ENCODE measurements around the gene DLD. TPM values are rescaled to one million over a fixed set of nuclear protein-coding genes. Genes with fewer than 3 reads are reported as not detected.
A peak's percentile ranks its signal among the peaks of the same experiment; 100 is the strongest.

DLD gene
- total and polyA plus RNA-seq, 2 of the 13 experiments (the other 11 are each of a cell fraction or from before 2014, with no cell fraction given): 56.8 to 95.2 TPM

GRCh38 chr7:107890493-107890961 is 456 bp upstream of the DLD start:
- 3% methylated on average over 7 of the region's 7 CpGs for WGBS (ENCODE audit: low lambda C conversion rate)
- BruUV-seq (replicated peaks): no TSS peak
- Histone ChIP-seq H3K79me2 (ENCODE audit: insufficient read depth, low read length) (peaks cover 21% of the 10 kb centered on the region), H3K4me1 (ENCODE audit: insufficient read depth, low read length) (peaks cover 33% of the 10 kb centered on the region), H3K36me3 (replicated peaks in 1 of 2; ENCODE audit: control insufficient read depth in 1 of 2, insufficient read depth in 2 of 2, low read length in 2 of 2) (peaks cover 0 to 12% of the 10 kb centered on the region in 2 experiments; a peak in 3 of 5 replicates), H3K9me3 (ENCODE audit: low read length) (no peaks in the 10 kb centered on the region), H2AFZ (ENCODE audit: low read length) (peak overlapping the region; percentile 94), H3K4me3 (replicated peaks in 1 of 3; ENCODE audit: insufficient read depth in 1 of 3, low read depth in 2 of 3, low read length in 3 of 3) (peak overlapping the region; percentile 73 to 86 (median 79)), H4K20me1 (ENCODE audit: insufficient read depth, low read length) (peaks cover 9% of the 10 kb centered on the region; the same call in 1 of the 2 replicates), H3K27me3 (ENCODE audit: control insufficient read depth in 1 of 2, insufficient read depth in 2 of 2, low read length in 2 of 2) (no peaks in the 10 kb centered on the region; a peak in 1 of 5 replicates), H3K27ac (ENCODE audit: extremely low read length, insufficient read depth, low read length) (peak overlapping the region; percentile 86), H3K9ac (ENCODE audit: insufficient read depth, low read depth, low read length) (peak overlapping the region; percentile 91), H3K4me2 (ENCODE audit: low read depth, low read length) (peak overlapping the region; percentile 98)
- DNase-seq (ENCODE audit: low spot score) (no peak), ATAC-seq (peak; percentile 5), FAIRE-seq (no peak)
- POLR2A ChIA-PET: interaction anchor here (2.0 kb wide), 1 partner anchor 147 kb away, joined by 8 read pairs; no protein-coding TSS in a partner anchor
- CTCF ChIA-PET (ENCODE audit: low intra/inter-chr PET ratio, low total read pairs): no interaction called here
- in situ Hi-C loops (cut with HindIII; ENCODE audit: extremely low pct_ligation_motif_present, low pct_unique_long_range_greater_than_20kb): loop anchor here (25.0 kb wide), 1 partner anchor 678 kb away; no protein-coding TSS in a partner anchor
- intact Hi-C loops (cut with micrococcal nuclease; ENCODE audit: unreplicated experiment): loop anchor here (5.0 kb wide), 2 partner anchors 77 to 127 kb away; no protein-coding TSS in a partner anchor
- no peak for TF ChIP-seq PITX1 (CRISPR knock-in tag; IDR thresholded peaks at IDR 0.05)
- TF ChIP-seq RFX5 (IDR thresholded peaks at IDR 0.05; ENCODE audit: low read depth, low read length): no peak
- TF ChIP-seq FOXO4 (CRISPR knock-in tag; conservative IDR thresholded peaks at IDR 0.05): 0 out of 2 replicates have a peak, but pooled peaks have one; percentile 75
- peak; percentile 11; the same call in 1 of the 2 replicates for TF ChIP-seq ZSCAN9 (CRISPR knock-in tag; IDR thresholded peaks at IDR 0.05; ENCODE audit: borderline replicate concordance)
- TF ChIP-seq ZBTB7B (CRISPR knock-in tag; IDR thresholded peaks at IDR 0.05): peak; percentile 36; the same call in 1 of the 2 replicates
- no peak for TF ChIP-seq ETV6 (CRISPR knock-in tag; conservative IDR thresholded peaks at IDR 0.05)
- no peak for TF ChIP-seq FOXC1 (CRISPR knock-in tag; IDR thresholded peaks at IDR 0.05; ENCODE audit: borderline replicate concordance)
- TF ChIP-seq SRF (IDR thresholded peaks at IDR 0.05; ENCODE audit: low read depth, low read length): peak; percentile 86

Measured in HepG2 (cell line).